GM12864 (cell line): ENCODE measurements around the gene PTPN7.

ENCODE experiments used
- DNase-seq: peaks from one replicate; pipeline ENCODE4 v3.0.0-alpha.2; 2011; ENCODE audit warnings: low read depth
- H3K4me3 ChIP-seq: 2 replicates; pipeline ENCODE4 v1.5.1; 2011; ENCODE audit warnings: mild to moderate bottlenecking, low read depth, low read length, control low read depth
- TF ChIP-seq, protein P1 (sequence below): IDR thresholded peaks from 2 replicates; pipeline ENCODE4 v1.5.1; 2011; ENCODE audit warnings: low read depth, mild to moderate bottlenecking, moderate library complexity, low read length, control low read depth, inconsistent platforms; ENCODE audit errors: missing control alignments

The PTPN7 gene

DNA sequence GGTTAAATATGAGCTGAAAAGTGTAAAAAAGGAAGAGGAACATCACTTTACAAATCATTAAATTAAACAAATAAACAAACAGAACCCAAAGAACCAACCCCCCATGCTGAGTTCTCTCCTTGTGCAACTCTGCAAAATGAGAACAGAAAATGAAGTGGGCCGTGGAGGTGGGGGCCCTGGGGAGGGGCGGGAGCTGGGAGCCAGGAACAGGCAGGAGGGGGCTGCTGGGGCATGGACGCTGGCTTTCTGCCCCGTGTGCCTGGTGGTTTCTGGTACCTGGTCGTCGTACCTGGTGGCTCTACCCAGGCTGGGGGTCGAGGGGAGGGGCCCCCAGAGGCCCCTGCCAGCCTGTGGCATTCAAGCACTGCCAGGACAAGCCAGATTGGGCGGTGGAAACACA, 26.9 kb downstream of the PTPN7 start:
- H3K4me3 ChIP-seq, result no peak overlapping the region
- no peak for DNase-seq
- TF ChIP-seq, protein P1, sequence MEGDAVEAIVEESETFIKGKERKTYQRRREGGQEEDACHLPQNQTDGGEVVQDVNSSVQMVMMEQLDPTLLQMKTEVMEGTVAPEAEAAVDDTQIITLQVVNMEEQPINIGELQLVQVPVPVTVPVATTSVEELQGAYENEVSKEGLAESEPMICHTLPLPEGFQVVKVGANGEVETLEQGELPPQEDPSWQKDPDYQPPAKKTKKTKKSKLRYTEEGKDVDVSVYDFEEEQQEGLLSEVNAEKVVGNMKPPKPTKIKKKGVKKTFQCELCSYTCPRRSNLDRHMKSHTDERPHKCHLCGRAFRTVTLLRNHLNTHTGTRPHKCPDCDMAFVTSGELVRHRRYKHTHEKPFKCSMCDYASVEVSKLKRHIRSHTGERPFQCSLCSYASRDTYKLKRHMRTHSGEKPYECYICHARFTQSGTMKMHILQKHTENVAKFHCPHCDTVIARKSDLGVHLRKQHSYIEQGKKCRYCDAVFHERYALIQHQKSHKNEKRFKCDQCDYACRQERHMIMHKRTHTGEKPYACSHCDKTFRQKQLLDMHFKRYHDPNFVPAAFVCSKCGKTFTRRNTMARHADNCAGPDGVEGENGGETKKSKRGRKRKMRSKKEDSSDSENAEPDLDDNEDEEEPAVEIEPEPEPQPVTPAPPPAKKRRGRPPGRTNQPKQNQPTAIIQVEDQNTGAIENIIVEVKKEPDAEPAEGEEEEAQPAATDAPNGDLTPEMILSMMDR, result no peak

DNA sequence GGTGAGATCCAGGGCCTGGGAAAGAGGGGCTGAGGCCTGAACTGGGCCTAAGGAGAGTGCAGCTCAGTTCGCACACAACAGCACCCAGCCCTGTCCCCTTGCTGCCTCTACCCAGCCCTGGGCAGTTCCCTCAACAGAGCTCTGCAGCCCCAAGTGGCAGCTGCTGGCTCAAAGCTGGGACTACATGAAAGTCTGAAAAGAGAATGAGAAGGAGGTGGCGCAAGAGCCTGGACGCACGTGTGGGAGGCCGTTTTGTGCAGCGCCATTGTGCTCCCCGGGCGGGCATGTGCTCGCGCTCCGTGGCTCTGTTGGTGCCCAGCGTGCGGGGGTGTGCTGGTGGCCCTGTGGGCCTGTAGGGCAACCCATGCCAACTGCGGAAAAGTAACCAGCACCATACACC, 27.4 kb downstream of the PTPN7 start:
- TF ChIP-seq, protein P1, result no peak
- no peak overlapping the region for H3K4me3 ChIP-seq
- DNase-seq, result no peak

DNA sequence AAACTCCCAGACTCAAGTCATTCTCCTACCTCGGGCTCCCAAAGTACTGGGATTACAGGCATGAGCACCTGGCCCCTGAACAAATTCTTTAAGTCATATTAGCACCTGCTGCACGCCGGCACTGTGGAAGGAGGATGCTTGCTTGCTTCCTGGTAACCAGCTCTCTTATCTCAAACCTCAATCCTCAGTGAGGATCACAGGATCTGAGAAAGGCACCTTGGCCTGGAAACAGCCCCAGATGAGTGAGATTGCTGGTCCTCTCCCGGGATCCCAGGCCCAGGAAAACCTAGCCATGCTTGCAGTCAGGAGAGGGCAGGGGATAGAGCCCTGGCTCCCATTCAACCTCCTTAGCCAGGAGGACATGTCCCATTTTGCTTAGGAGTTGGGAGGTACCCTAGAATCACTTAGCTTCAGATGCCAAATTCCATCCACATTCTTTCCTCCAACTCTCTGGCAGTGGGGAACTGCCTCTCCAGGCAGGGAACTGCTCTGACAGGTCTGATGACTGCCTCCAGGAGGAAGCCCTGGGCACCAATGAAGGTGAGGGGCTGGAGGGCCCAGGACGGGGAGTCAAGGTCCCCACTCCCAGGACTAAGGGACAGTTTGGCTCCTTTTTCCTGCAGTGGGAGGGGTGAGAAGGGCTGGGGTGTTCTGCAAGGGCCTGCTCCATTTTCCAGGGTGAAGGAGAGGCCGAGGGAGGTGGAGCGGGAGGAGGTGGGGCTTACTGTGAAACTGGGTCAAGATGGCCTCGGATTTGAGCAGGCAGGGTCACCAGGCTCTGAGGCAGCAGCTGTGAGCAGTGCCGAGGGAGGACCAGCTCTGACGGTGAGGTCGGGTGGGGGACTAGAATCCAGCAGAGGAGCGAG, 28.2 kb downstream of the PTPN7 start:
- H3K4me3 ChIP-seq, result no peak overlapping the region
- no peak for DNase-seq
- TF ChIP-seq, protein P1, result no peak

DNA sequence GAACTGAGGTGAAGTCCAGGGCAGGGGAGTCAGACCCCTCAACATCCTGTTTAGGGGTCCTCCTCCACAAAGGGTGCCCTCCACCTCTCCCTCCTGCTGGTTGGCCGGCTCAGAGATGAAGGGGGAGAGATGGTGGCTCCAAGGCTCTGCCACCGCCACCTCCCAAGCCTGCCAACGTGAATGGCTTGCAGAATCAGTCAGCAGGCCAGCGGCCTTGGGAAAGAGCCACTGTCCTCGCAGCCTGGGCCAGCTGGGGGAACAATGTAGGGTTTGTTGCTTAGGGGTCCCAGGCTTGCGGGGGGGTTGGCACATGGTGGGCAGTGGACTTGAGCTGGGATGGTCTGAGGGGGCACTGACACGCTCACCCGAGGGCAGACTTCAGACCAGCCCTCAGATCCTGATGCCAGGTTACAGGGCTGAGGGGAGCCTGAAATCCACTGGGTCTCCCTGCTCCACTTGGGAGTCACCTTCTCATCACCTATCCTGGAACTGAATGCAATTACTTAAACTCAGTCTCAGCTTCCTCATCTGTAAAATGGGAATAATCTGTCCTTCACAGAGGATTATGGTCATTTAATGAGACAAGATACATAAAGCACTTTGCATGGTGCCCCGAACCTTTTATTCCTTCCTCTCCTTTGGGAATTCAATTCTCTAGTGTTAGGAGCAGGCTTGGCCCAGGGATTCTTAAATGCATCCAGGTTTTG, 29.4 kb downstream of the PTPN7 start:
- no peak overlapping the region for H3K4me3 ChIP-seq
- no peak for DNase-seq
- TF ChIP-seq, protein P1, result no peak

DNA sequence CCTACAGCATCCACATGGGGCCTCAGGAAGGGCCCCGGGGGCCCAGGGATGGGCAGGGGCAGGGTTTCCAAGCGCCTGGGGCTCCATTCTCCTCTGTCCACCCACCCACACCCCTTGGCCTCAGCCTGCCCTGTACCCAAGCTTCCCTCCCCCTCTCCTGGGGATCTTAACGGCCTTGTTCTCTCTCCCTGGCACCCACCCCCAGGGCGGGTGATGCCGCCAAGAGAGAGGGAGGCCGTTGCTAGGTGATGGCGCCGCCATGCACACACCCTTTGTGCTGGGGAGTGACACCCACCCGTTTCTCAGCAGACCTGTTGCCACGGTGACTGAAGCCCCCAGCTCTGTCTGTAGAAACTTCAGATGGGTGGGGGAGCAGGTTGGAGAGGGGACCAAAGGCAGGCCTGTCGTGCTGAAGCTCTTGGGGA, 30.1 kb downstream of the PTPN7 start:
- no peak for DNase-seq

DNA sequence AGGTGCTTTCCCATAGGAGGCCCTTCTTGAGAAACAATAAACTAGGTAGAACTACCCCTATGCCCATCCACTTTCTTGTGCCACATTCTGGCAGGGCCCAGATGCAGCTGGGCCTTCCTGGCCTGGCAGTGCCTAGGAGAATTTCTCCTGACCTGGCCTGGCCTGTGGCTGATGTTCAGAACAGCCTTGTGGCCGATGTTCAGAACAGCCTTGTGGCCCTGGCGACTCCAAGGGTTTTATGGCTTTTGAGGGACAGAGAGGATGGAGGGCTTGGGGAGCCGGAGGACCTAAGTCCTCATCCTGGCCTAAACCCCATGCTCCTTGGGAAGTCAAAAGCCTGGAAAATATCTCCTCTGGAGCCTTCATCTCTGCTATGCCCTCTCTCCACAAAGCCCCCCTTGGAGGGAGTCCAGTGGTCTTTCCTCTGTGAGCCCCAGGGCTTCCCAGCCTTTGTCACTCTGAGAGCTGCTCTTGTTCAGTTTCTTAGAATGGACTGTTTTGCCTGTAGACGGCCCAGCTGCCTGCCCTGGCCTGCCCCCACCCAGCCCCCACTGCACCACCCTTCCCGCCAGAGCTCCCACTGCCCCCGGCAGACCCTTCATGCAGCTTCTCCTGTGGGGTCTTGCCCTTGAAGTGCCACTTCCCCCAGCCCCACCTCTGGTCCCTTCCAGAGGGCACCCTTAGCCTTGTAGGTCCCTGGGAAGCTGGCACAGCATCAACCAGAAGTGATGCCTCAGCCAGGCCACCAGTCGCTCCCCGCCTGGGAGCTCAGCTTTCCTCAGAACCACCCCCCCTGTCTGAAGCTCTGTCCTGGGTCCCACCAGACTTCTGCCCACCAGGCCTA, 30.7 kb downstream of the PTPN7 start:
- TF ChIP-seq, protein P1, result no peak

More for the DNA sequence above, 30.1 kb downstream of the PTPN7 start:
- H3K4me3 ChIP-seq, result no peak overlapping the region
- TF ChIP-seq, protein P1, result no peak

More for the DNA sequence above, 30.7 kb downstream of the PTPN7 start:
- no peak for DNase-seq
- H3K4me3 ChIP-seq, result no peak overlapping the region
